OCI-LY3 (cell line): ENCODE data around the gene TMEM214.

ENCODE experiments used
- H2AFZ ChIP-seq: fragments of 200-600, 300-600 bp; shearing (Covaris generic); 2 replicates; pipeline ENCODE4 v1.6.0; 2014; ENCODE audit warnings: antibody characterized with exemption, low read depth, low read length
- H3K27ac ChIP-seq: fragments of 200-600, 300-600 bp; sonication (generic); 2 replicates; pipeline ENCODE4 v1.5.1; 2014; ENCODE audit warnings: mild to moderate bottlenecking, low read length, moderate library complexity, mixed read lengths
- H3K27me3 ChIP-seq: fragments of 200-600, 300-600 bp; sonication (generic); 2 replicates; pipeline ENCODE4 v1.6.1; 2014; ENCODE audit warnings: low read depth, low read length, mixed read lengths
- H3K36me3 ChIP-seq: fragments of 200-600, 300-600 bp; sonication (generic); replicated peaks from 2 replicates; pipeline ENCODE3; 2014; ENCODE audit warnings: low read depth, low read length, mixed read lengths
- H3K4me1 ChIP-seq: fragments of 300-600, 200-600 bp; sonication (generic); 2 replicates; pipeline ENCODE4 v1.6.1; 2014; ENCODE audit warnings: low read length, mixed read lengths
- H3K4me2 ChIP-seq: fragments of 200-600, 300-600 bp; sonication (generic); 2 replicates; pipeline ENCODE4 v1.6.1; 2014; ENCODE audit warnings: low read length, mixed read lengths
- H3K4me3 ChIP-seq: fragments of 300-600, 200-600 bp; sonication (generic); 2 replicates; pipeline ENCODE4 v1.5.1; 2014; ENCODE audit warnings: antibody characterized with exemption, mild to moderate bottlenecking, low read length, moderate library complexity
- H3K79me2 ChIP-seq: fragments of 300-600, 200-600 bp; shearing (Covaris generic); 2 replicates; pipeline ENCODE4 v1.6.1; 2014; ENCODE audit warnings: mild to moderate bottlenecking, low read length, mixed read lengths
- H3K9ac ChIP-seq: fragments of 300-600, 200-600 bp; shearing (Covaris generic); 2 replicates; pipeline ENCODE4 v1.6.0; 2014; ENCODE audit warnings: mild to moderate bottlenecking, low read length, moderate library complexity
- H3K9me3 ChIP-seq: fragments of 200-600, 300-600 bp; shearing (Covaris generic); 2 replicates; pipeline ENCODE4 v1.6.1; 2014; ENCODE audit warnings: low read length, mixed read lengths; ENCODE audit not compliant: insufficient read depth
- H4K20me1 ChIP-seq: fragments of 200-600, 300-600 bp; sonication (generic); 2 replicates; pipeline ENCODE4 v1.6.1; 2016; ENCODE audit warnings: low read length, mixed read lengths; ENCODE audit not compliant: insufficient read depth
- EZH2phosphoT487 ChIP-seq: fragments of 200-600 bp; shearing (Covaris generic); IDR thresholded peaks from 2 replicates; pipeline ENCODE4 v1.6.1; 2018; ENCODE audit warnings: antibody characterized with exemption, mixed run types, low read depth
- TF ChIP-seq, protein P1 (sequence below): fragments of 200-600, 300-600 bp; sonication (generic); IDR thresholded peaks from 2 replicates; pipeline ENCODE4 v1.5.1; 2014; ENCODE audit warnings: antibody characterized with exemption, low read length, low read depth

TMEM214 gene

GRCh38 chr2:27016801-27017325 lies 15.9 kb upstream of the TMEM214 start:
- H3K9me3 ChIP-seq: no peaks in the 10 kb centered on the region
- H3K4me3 ChIP-seq: no peak overlapping the region
- H3K79me2 ChIP-seq: no peaks in the 10 kb centered on the region
- TF ChIP-seq, protein P1, sequence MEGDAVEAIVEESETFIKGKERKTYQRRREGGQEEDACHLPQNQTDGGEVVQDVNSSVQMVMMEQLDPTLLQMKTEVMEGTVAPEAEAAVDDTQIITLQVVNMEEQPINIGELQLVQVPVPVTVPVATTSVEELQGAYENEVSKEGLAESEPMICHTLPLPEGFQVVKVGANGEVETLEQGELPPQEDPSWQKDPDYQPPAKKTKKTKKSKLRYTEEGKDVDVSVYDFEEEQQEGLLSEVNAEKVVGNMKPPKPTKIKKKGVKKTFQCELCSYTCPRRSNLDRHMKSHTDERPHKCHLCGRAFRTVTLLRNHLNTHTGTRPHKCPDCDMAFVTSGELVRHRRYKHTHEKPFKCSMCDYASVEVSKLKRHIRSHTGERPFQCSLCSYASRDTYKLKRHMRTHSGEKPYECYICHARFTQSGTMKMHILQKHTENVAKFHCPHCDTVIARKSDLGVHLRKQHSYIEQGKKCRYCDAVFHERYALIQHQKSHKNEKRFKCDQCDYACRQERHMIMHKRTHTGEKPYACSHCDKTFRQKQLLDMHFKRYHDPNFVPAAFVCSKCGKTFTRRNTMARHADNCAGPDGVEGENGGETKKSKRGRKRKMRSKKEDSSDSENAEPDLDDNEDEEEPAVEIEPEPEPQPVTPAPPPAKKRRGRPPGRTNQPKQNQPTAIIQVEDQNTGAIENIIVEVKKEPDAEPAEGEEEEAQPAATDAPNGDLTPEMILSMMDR: peak; percentile 79
- no peak for TF ChIP-seq EZH2phosphoT487
- no peak overlapping the region for H3K9ac ChIP-seq
- no peaks in the 10 kb centered on the region for H3K36me3 ChIP-seq
- H3K27ac ChIP-seq: no peak overlapping the region
- H2AFZ ChIP-seq: no peak overlapping the region
- H4K20me1 ChIP-seq: no peaks in the 10 kb centered on the region
- H3K27me3 ChIP-seq: peaks cover 14% of the 10 kb centered on the region
- H3K4me2 ChIP-seq: no peak overlapping the region
- peaks cover 5% of the 10 kb centered on the region; the same call in 1 of the 2 replicates for H3K4me1 ChIP-seq

DNA sequence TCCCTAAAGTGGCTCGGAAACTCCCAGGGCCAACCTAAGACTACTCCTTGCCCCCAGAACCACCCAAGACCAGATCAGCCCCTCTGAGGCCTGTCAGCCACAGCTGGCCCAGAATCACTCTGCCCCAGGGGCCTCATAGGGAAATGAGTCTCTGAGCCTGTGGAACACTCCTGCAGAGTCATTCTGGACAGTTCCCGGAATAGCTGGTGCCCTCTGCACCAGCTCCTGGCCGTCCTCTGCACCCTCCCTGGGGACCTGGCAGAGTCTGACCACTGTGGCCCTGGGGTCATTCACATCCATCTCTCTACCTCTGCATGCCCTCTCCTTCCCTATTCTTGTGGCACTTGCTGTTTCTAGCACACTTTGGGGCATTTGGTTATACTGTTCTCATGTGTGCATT lies 14.6 kb upstream of the TMEM214 start:
- no peak overlapping the region for H3K4me3 ChIP-seq
- no peaks in the 10 kb centered on the region for H4K20me1 ChIP-seq
- H3K4me2 ChIP-seq: no peak overlapping the region
- TF ChIP-seq EZH2phosphoT487: no peak
- TF ChIP-seq, protein P1: no peak
- H3K36me3 ChIP-seq: no peaks in the 10 kb centered on the region
- peaks cover 5% of the 10 kb centered on the region; the same call in 1 of the 2 replicates for H3K4me1 ChIP-seq
- no peak overlapping the region for H2AFZ ChIP-seq
- H3K9me3 ChIP-seq: no peaks in the 10 kb centered on the region
- no peak overlapping the region for H3K27ac ChIP-seq
- H3K27me3 ChIP-seq: peaks cover 11% of the 10 kb centered on the region
- H3K79me2 ChIP-seq: no peaks in the 10 kb centered on the region
- H3K9ac ChIP-seq: no peak overlapping the region

DNA sequence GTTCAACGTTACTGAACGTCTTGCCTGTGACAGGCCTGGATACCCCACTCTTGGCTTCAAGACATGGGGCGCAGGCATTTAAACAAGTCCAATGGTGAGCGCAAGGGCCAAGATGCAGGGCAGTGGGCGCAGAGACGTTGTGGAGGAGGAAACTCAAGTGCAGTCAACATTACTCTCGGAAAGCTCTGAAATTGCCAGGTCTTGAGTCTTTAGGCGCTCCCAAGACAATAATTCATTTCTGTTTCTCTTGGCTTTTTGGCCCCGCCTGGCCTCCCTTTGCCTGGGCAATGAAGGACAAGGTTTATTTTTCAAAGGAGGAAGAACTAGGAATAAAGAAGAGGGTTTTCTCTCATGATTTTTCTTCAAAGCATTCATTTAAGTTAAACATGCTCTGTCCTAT lies 13.3 kb upstream of the TMEM214 start:
- Histone ChIP-seq H3K27ac (no peak overlapping the region), H3K4me2 (no peak overlapping the region), H3K4me3 (no peak overlapping the region), H3K79me2 (no peaks in the 10 kb centered on the region), H2AFZ (no peak overlapping the region), H3K9ac (no peak overlapping the region), H3K36me3 (no peaks in the 10 kb centered on the region), H4K20me1 (no peaks in the 10 kb centered on the region), H3K4me1 (peaks cover 5% of the 10 kb centered on the region; the same call in 1 of the 2 replicates), H3K9me3 (no peaks in the 10 kb centered on the region), H3K27me3 (peaks cover 5% of the 10 kb centered on the region; the same call in 1 of the 2 replicates)
- TF ChIP-seq EZH2phosphoT487: no peak
- TF ChIP-seq, protein P1: no peak

DNA sequence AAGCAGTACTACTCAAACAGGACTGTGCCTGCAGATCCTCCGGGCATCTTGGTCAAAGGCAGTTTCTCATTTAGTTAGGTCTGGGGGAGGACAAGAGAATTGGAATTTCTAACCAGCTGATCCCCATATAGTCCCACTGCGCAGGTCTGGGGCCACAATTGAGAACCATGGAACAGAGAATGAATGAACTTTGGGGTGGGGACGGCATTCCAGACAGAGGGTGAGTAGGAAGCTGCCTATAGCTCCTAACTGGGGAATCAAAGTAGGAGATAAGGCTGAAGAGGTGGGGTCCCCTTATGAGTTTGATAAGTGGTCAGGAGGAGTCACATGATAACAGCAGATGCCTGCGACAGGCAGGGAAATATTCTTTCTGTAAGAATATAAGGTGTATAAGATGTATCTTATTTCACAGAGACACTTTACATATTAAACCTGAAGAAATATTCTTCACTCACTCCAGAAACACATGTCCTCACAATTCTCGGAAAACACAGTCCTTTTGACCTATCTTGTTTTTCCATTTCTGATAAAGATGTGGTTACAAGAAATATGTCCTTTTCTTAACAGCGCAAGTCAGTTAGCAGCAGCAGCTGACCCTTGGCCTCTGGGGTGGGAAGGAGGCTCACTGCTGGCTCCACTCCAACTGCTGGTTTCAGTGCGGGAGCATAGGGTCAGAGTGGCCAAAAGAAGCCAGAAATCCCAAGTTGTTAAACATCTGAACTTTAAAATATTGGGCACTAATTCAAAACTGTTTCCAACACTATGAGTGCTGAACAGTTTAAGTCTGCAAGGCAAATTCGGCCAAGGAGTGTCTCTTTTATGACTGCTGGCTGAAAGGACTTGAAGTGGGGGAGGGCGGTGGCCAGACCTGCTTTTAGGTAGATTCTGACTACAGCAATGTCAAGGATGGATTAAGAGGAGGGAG lies 12.6 kb upstream of the TMEM214 start:
- Histone ChIP-seq H3K36me3 (no peaks in the 10 kb centered on the region), H3K27ac (no peak overlapping the region), H3K79me2 (no peaks in the 10 kb centered on the region), H3K9me3 (no peaks in the 10 kb centered on the region), H3K4me1 (peaks cover 5% of the 10 kb centered on the region; the same call in 1 of the 2 replicates), H3K9ac (no peak overlapping the region), H3K4me2 (no peak overlapping the region), H3K27me3 (peaks cover 5% of the 10 kb centered on the region; the same call in 1 of the 2 replicates), H4K20me1 (no peaks in the 10 kb centered on the region), H2AFZ (no peak overlapping the region), H3K4me3 (no peak overlapping the region)
- TF ChIP-seq, protein P1: no peak
- TF ChIP-seq EZH2phosphoT487: no peak
